NB4 (cell line): ENCODE data around the gene LTBP1.

Source experiments
- POLR2A ChIP-seq: IDR thresholded peaks from 2 replicates; pipeline ENCODE4 v1.6.1; 2011; ENCODE audit warnings: mild to moderate bottlenecking; ENCODE audit not compliant: insufficient read length; ENCODE audit errors: extremely low read depth
- TF ChIP-seq, protein P1 (sequence below): IDR thresholded peaks from one replicate; pipeline ENCODE4 v1.5.1; 2012; ENCODE audit warnings: low read depth, low read length

DNA sequence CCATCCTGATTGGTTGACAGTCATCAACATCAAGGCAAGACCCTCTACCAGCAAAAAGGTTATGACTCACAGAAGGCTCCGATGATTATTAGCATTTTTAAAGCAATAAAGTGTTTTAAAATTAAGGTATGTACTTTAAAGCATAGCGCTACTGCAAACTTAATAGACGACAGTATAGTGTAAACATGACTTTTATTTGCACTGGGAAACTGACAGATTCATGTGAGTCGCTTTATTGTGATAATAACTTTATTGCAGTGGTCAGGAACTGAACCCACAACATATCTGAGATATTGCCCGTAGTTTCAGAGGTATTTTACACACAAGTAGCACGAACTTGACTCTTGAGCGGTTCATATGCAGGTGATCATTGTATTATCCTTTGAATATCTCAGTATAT is 249.1 kb downstream of the LTBP1 start:
- TF ChIP-seq, protein P1, sequence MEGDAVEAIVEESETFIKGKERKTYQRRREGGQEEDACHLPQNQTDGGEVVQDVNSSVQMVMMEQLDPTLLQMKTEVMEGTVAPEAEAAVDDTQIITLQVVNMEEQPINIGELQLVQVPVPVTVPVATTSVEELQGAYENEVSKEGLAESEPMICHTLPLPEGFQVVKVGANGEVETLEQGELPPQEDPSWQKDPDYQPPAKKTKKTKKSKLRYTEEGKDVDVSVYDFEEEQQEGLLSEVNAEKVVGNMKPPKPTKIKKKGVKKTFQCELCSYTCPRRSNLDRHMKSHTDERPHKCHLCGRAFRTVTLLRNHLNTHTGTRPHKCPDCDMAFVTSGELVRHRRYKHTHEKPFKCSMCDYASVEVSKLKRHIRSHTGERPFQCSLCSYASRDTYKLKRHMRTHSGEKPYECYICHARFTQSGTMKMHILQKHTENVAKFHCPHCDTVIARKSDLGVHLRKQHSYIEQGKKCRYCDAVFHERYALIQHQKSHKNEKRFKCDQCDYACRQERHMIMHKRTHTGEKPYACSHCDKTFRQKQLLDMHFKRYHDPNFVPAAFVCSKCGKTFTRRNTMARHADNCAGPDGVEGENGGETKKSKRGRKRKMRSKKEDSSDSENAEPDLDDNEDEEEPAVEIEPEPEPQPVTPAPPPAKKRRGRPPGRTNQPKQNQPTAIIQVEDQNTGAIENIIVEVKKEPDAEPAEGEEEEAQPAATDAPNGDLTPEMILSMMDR, result no peak
- no peak for TF ChIP-seq POLR2A
